GM21381 (cell line): ENCODE measurements around the gene AKNAD1.
A peak's percentile ranks its signal among the peaks of the same experiment; 100 is the strongest.
"Not testable (repeated sequence)": the region's sequence is repeated elsewhere in the genome, so short reads cannot be mapped to it uniquely, and the experiment has no call there.

Experiments
- ATAC-seq: cut with Tn5 transposase; IDR thresholded peaks from one replicate; pipeline ENCODE4 v1.9.1; 2021; ENCODE audit warnings: mild to moderate bottlenecking, moderate library complexity; ENCODE audit not compliant: unreplicated experiment

AKNAD1 gene

GRCh38 chr1:108856994-108857393 lies at the start of gene AKNAD1:
TSS of gene AKNAD1 (minus strand) at chr1:108857094. CDS start at chr1:108852664, 4,430 bp downstream.
- ATAC-seq, result no peak

- ATAC-seq, result no peak
These were observed 44.2 kb upstream of the AKNAD1 start for GRCh38 chr1:108901106-108901505.

GRCh38 chr1:108897865-108898720 lies 41.2 kb upstream of the AKNAD1 start:
- peak; percentile 49 for ATAC-seq

GRCh38 chr1:108896146-108897145 lies 39.6 kb upstream of the AKNAD1 start:
- no peak for ATAC-seq

GRCh38 chr1:108893141-108893530 lies 36.2 kb upstream of the AKNAD1 start:
- no peak for ATAC-seq

- ATAC-seq, result no peak
These were observed 35.7 kb upstream of the AKNAD1 start for GRCh38 chr1:108892356-108893140.

GRCh38 chr1:108889706-108890384 lies 33.0 kb upstream of the AKNAD1 start:
- no peak for ATAC-seq

- ATAC-seq, result not testable (repeated sequence)
These were observed 32.2 kb upstream of the AKNAD1 start for GRCh38 chr1:108889006-108889645.

- no peak for ATAC-seq
These were observed 29.4 kb upstream of the AKNAD1 start for GRCh38 chr1:108886292-108886691.

GRCh38 chr1:108884968-108885367 lies 28.1 kb upstream of the AKNAD1 start:
- no peak for ATAC-seq

GRCh38 chr1:108882837-108883236 lies 25.9 kb upstream of the AKNAD1 start:
- ATAC-seq, result no peak

GRCh38 chr1:108881369-108881768 lies 24.5 kb upstream of the AKNAD1 start:
- no peak for ATAC-seq

- ATAC-seq, result no peak
These were observed 24.0 kb upstream of the AKNAD1 start for GRCh38 chr1:108880850-108881249.

GRCh38 chr1:108878678-108879077 lies 21.8 kb upstream of the AKNAD1 start:
- ATAC-seq, result no peak

GRCh38 chr1:108878160-108878469 lies 21.2 kb upstream of the AKNAD1 start:
- no peak for ATAC-seq

- ATAC-seq, result no peak
These were observed 20.7 kb upstream of the AKNAD1 start for GRCh38 chr1:108877348-108878159.

GRCh38 chr1:108871050-108871724 lies 14.3 kb upstream of the AKNAD1 start:
- ATAC-seq, result no peak

- no peak for ATAC-seq
These were observed 8.5 kb upstream of the AKNAD1 start for GRCh38 chr1:108865316-108865910.
